ENCODE data around the gene PPP2R5C. TPM values are rescaled to one million over a fixed set of nuclear protein-coding genes. Genes with fewer than 3 reads are reported as not detected.
A peak's percentile ranks its signal among the peaks of the same experiment; 100 is the strongest.

PPP2R5C gene
- polyA plus RNA-seq, 3 donors = 61.9 to 72.5 (median 64.0) TPM

- H3K4me3 Mint-ChIP-seq = no peak overlapping the region
- Histone ChIP-seq H3K9ac (ENCODE audit: insufficient read depth, low read length, poor library complexity, severe bottlenecking) (no peak overlapping the region), H2AFZ (ENCODE audit: insufficient read depth, low read depth, low read length, poor library complexity, severe bottlenecking) (no peak overlapping the region), H3K27me3 (ENCODE audit: control insufficient read depth in 2 of 2, insufficient read depth in 2 of 2, low read length in 2 of 2) (peaks cover 3 to 17% of the 10 kb centered on the region in 2 donors), H3K4me3 (replicated peaks in 1 of 3; ENCODE audit: low read depth in 2 of 3, low read length in 3 of 3) (no peak overlapping the region), H3K36me3 (replicated peaks in 1 of 2; ENCODE audit: control insufficient read depth in 1 of 2, insufficient read depth in 2 of 2, low read length in 2 of 2) (no peaks in the 10 kb centered on the region), H4K20me1 (ENCODE audit: insufficient read depth, low read length) (no peaks in the 10 kb centered on the region), H3K27ac (ENCODE audit: low read depth in 1 of 2, low read length in 2 of 2) (no peak overlapping the region), H3K4me1 (ENCODE audit: control insufficient read depth in 1 of 2, insufficient read depth in 2 of 2, low read length in 2 of 2) (peaks cover 0 to 7% of the 10 kb centered on the region in 2 donors), H3K4me2 (replicated peaks; ENCODE audit: extremely low read depth, low read length, poor library complexity, severe bottlenecking) (no peak overlapping the region), H3K9me3 (replicated peaks in 1 of 2; ENCODE audit: control insufficient read depth in 1 of 2, insufficient read depth in 1 of 2, low read length in 2 of 2) (peaks cover 7 to 10% of the 10 kb centered on the region in 2 donors), H3K79me2 (ENCODE audit: insufficient read depth, low read length) (no peaks in the 10 kb centered on the region)
- no peak for TF ChIP-seq CTCF (IDR thresholded peaks at IDR 0.05)
- peaks cover 11% of the 10 kb centered on the region for H3K4me1 Mint-ChIP-seq
- H3K27me3 Mint-ChIP-seq (ENCODE audit: low read depth in 3 of 3) = peaks cover 24 to 42% (median 39%) of the 10 kb centered on the region in 3 donors
- H3K27ac Mint-ChIP-seq = no peak overlapping the region
- WGBS (ENCODE audit: insufficient coverage) = 86% methylated on average over 1 of the region's 3 CpGs
- DNase-seq = no peak
- H3K9me3 Mint-ChIP-seq = peaks cover 3 to 16% (median 9%) of the 10 kb centered on the region in 7 donors
- no peaks in the 10 kb centered on the region for H3K36me3 Mint-ChIP-seq
- intact Hi-C loops (cut with micrococcal nuclease) = no loop called here
Observed at GRCh38 chr14:101714394-101714793, 47.1 kb upstream of the PPP2R5C start.

- Histone ChIP-seq H3K79me2 (ENCODE audit: insufficient read depth, low read length) (no peaks in the 10 kb centered on the region), H3K27ac (ENCODE audit: low read depth in 1 of 2, low read length in 2 of 2) (no peak overlapping the region), H3K27me3 (ENCODE audit: control insufficient read depth in 2 of 2, insufficient read depth in 2 of 2, low read length in 2 of 2) (peaks cover 12 to 27% of the 10 kb centered on the region in 2 donors), H3K9ac (ENCODE audit: insufficient read depth, low read length, poor library complexity, severe bottlenecking) (no peak overlapping the region), H3K9me3 (replicated peaks in 1 of 2; ENCODE audit: control insufficient read depth in 1 of 2, insufficient read depth in 1 of 2, low read length in 2 of 2) (peaks cover 7 to 10% of the 10 kb centered on the region in 2 donors), H3K4me2 (replicated peaks; ENCODE audit: extremely low read depth, low read length, poor library complexity, severe bottlenecking) (no peak overlapping the region), H3K36me3 (replicated peaks in 1 of 2; ENCODE audit: control insufficient read depth in 1 of 2, insufficient read depth in 2 of 2, low read length in 2 of 2) (no peaks in the 10 kb centered on the region), H4K20me1 (ENCODE audit: insufficient read depth, low read length) (no peaks in the 10 kb centered on the region), H3K4me1 (ENCODE audit: control insufficient read depth in 1 of 2, insufficient read depth in 2 of 2, low read length in 2 of 2) (peaks cover 0 to 7% of the 10 kb centered on the region in 2 donors), H2AFZ (ENCODE audit: insufficient read depth, low read depth, low read length, poor library complexity, severe bottlenecking) (no peak overlapping the region), H3K4me3 (replicated peaks in 1 of 3; ENCODE audit: low read depth in 2 of 3, low read length in 3 of 3) (no peak overlapping the region)
- intact Hi-C loops (cut with micrococcal nuclease) = no loop called here
- peaks cover 11% of the 10 kb centered on the region for H3K4me1 Mint-ChIP-seq
- H3K36me3 Mint-ChIP-seq = peaks cover 0 to 1% of the 10 kb centered on the region in 2 donors
- WGBS (ENCODE audit: insufficient coverage) = 72% methylated on average over 10 of the region's 14 CpGs
- peak overlapping the region in 1 of 2 donors; percentile 21 for H3K4me3 Mint-ChIP-seq
- no peak for DNase-seq
- H3K27me3 Mint-ChIP-seq (ENCODE audit: low read depth in 3 of 3) = peaks cover 31 to 50% (median 49%) of the 10 kb centered on the region in 3 donors
- H3K9me3 Mint-ChIP-seq = peaks cover 3 to 16% (median 9%) of the 10 kb centered on the region in 7 donors
- no peak overlapping the region for H3K27ac Mint-ChIP-seq
- no peak for TF ChIP-seq CTCF (IDR thresholded peaks at IDR 0.05)
Observed at GRCh38 chr14:101715210-101716076, 46.1 kb upstream of the PPP2R5C start.

Measured in CD14-positive monocyte (primary cell).